Measurements from ENCODE around the gene FAXDC2.
"Not testable (repeated sequence)": the region's sequence is repeated elsewhere in the genome, so short reads cannot be mapped to it uniquely, and the experiment has no call there.

The FAXDC2 gene

GRCh38 chr5:154829589-154830218 is 20.7 kb downstream of the FAXDC2 start:
- peak; percentile 24 for DNase-seq (ENCODE audit: low spot score)

DNA sequence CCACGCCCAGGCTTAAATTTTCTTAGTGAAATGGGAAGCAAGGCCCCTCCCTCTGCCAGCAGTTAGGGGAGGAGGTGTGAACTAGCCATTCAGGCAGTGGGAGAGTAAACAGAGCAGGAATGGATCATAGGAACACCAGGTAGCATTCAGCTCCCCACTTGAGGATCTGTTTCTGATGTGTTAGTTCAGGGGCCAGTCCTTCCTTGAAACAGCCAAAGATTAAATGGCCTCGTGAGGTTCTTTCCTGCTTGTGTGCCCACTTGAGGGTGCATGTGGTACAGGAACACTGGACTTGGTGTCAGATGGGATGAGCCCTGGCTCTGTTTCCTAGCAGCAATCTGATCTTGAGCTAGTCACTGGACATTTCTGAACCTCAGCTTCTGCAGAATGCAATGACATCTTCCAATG is 21.2 kb downstream of the FAXDC2 start:
- no peak for DNase-seq (ENCODE audit: low spot score)

GRCh38 chr5:154824070-154824469 is 26.3 kb downstream of the FAXDC2 start:
- no peak for DNase-seq (ENCODE audit: low spot score)

- DNase-seq (ENCODE audit: low spot score), result no peak
Observed at GRCh38 chr5:154823605-154824004, 26.8 kb downstream of the FAXDC2 start.

- DNase-seq (ENCODE audit: low spot score), result not testable (repeated sequence)
Observed at GRCh38 chr5:154822896-154823295, 27.5 kb downstream of the FAXDC2 start.

GRCh38 chr5:154820383-154820782 is 30.0 kb downstream of the FAXDC2 start:
- DNase-seq (ENCODE audit: low spot score), result no peak

DNA sequence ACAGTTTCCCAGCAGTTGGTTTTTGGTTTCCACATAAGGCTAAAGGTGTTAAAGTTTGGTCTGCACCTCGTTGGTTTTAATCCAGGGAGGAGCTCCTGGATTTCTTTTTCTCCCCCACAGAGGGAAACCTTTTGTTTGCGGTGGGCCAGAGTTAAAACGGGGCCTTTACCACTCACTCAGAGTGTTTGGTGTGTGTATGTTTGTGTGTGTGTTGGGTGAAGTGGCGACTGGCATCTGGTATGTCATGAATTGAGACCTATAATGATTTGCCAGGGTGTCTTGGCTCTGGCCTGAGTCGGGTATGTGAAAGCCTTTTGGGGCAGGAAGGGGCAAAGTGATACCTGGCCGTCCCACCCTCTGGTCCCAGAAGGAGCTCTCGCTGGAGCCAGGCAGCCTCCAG is 30.9 kb downstream of the FAXDC2 start:
- no peak for DNase-seq (ENCODE audit: low spot score)

- DNase-seq (ENCODE audit: low spot score), result no peak
Observed at GRCh38 chr5:154818471-154819116, 31.8 kb downstream of the FAXDC2 start.

DNA sequence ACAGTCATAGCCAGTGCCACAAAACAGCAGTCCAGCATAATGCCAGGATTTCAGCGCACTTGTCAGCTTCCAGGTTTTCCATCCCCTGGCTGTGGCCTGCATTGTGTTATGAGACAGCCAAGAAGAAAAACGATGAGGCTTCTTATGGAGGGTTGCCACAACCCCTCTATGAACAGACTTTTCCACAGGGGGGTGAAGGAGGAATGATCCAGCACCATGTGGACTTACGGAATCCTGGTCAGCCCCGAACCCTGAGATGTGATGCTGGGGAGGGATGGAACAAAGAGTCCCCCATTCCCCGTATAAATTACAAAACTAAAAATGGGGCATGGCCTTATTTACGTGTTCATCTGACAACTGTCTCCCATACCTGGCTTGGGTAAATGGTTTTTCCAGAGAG is 32.6 kb downstream of the FAXDC2 start:
- DNase-seq (ENCODE audit: low spot score), result no peak

DNA sequence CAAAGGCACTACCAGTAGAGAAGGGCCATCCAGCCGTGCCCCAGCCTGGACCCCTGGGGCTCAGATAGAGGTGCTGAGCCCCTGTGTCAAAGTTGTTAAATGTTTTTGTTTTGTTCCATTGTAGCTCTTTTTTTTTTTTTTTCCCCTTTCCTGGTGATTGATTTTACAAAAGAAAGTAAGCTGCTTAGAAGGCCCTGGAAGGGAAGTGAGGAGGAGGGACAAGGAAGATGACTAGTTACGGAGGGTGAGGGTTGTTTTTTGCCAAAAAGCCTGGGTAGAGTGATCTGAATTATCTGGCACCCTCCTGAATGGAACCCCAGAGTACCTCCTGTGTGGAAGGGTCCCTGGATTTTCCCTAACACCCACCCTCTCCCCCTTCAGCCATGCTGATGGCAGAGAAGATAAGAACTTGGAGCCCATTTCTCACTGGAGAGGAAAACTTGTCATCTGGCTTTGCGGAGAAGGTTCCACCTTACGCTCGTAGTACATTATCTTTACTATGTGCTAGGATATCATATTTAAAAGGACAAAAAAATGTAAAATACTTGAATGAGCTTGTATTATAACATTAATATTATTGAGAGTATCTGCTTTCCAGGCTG is 33.4 kb downstream of the FAXDC2 start:
- DNase-seq (ENCODE audit: low spot score), result no peak

- DNase-seq (ENCODE audit: low spot score), result no peak
Observed at GRCh38 chr5:154815684-154816247, 34.6 kb downstream of the FAXDC2 start.

- DNase-seq (ENCODE audit: low spot score), result no peak
Observed at GRCh38 chr5:154815025-154815424, 35.4 kb downstream of the FAXDC2 start.

GRCh38 chr5:154813736-154814135 is 36.7 kb downstream of the FAXDC2 start:
- no peak for DNase-seq (ENCODE audit: low spot score)

GRCh38 chr5:154813158-154813557 is 37.2 kb downstream of the FAXDC2 start:
- DNase-seq (ENCODE audit: low spot score), result no peak

- DNase-seq (ENCODE audit: low spot score), result peak; percentile 56
Observed at GRCh38 chr5:154811653-154812465, 38.5 kb downstream of the FAXDC2 start.

- DNase-seq (ENCODE audit: low spot score), result no peak
Observed at GRCh38 chr5:154811239-154811638, 39.2 kb downstream of the FAXDC2 start.

GRCh38 chr5:154806176-154806575 is 44.2 kb downstream of the FAXDC2 start:
- DNase-seq (ENCODE audit: low spot score), result no peak

GRCh38 chr5:154802050-154802449 is 48.4 kb downstream of the FAXDC2 start:
- DNase-seq (ENCODE audit: low spot score), result no peak

DNA sequence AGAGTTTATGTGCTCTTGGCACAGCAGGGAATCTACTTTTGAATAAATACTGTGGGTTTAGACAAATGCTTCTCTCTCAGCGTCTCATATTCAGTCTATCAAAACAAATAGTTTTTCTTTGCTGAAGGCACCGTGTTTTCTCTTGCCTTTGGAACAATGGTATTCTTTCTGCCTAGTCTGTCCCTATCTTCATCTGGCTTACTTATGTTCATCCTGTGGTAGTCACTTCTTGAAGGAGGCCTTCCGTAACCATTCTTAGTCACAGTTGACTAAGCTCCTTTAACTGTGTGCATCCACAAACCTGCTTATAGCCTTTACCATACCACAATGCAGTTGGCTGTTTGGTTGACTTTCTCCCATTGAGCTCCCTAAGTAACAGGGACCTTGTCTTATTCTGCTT is 49.3 kb downstream of the FAXDC2 start:
- no peak for DNase-seq (ENCODE audit: low spot score)

DNA sequence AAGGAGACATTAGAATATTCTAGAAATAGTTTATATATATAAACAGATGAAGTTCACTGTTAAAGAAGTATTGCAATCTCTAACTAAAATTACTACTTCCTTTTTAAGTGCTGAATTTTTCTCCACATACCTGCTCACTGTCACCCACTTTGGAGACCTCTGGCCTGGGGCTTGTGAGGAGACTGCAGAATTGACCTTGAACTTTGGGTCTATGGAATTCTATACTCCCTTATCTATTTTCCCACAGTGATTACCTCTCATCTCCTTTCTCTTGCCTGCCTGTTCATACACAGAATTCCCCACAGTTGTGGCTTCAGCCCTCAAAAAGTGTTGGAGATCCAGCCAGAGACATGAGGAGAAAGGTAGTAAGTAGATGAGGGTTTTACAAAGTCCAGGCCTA is 49.8 kb downstream of the FAXDC2 start:
- no peak for DNase-seq (ENCODE audit: low spot score)

DNA sequence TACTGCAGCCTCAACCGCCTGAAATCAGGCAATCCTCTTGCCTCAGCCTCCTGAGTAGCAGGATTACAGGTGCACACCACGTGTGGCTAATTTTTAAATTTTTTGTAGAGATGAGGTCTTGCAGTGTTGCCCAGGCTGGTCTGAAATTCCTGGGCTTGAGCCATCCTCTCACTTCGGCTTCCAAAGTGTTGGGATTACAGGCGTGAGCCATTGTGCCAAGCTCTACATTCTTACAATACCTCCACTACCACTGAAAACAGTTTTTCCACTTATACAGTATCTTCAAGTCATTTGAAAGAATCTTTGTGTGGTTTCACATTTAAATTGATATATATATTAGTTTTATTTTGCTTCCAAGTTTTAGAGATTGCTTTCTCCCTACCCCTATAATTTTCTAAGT is 52.6 kb downstream of the FAXDC2 start:
- DNase-seq (ENCODE audit: low spot score), result no peak

GRCh38 chr5:154795235-154795596 is 55.2 kb downstream of the FAXDC2 start:
- DNase-seq (ENCODE audit: low spot score), result no peak

All from activated CD4-positive, alpha-beta T cell treated with anti-CD3 and anti-CD28 coated beads, Interleukin-2, Interleukin-4, amounts not matched to agents 100 ng/mL and 50 ng/mL, durations not matched to agents 16 hours and 8 hours (primary cell).